ENCODE data around the gene WASHC2A. TPM values are rescaled to one million over a fixed set of nuclear protein-coding genes. Genes with fewer than 3 reads are reported as not detected.
"Not testable (repeated sequence)": the region's sequence is repeated elsewhere in the genome, so short reads cannot be mapped to it uniquely, and the experiment has no call there.

The WASHC2A gene
- total RNA-seq, 1 donor from 2014 or later = 46.7 TPM

DNA sequence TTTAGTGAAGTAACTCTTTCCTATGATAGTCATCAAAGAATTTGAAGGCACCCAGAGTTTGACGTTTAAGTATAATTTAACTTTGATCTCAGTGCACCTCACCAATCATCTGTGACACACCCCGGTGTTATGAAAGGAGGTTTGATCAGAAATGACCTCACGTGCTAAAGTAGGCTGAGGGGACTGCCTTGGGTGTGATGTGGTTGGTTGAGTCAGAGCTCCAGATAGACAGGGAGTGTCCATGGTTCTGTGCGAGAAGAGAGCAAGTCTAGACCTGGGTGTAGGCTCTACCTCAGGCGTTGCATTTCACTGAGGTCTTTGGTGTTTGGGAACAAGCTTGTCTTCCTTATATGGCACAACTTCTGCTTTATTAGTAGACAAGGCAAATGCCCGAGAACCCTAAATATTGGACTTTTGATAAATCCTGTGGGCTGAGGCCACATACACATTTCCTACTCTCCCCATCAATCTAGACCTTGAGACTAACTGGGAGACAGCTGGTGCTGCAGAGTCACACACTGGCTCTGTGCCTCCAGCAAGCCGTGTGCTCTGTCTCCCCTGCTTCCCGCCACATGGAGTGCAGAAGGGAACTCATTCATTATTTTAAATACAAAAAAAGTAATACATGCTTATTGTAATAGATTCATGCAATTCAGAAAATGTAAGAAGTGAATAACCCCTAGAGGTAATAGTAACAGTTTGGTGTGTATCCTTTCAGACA is 63.7 kb downstream of the WASHC2A start:
- DNase-seq; ATAC-seq; intact Hi-C loops (cut with micrococcal nuclease): not testable (repeated sequence)

DNA sequence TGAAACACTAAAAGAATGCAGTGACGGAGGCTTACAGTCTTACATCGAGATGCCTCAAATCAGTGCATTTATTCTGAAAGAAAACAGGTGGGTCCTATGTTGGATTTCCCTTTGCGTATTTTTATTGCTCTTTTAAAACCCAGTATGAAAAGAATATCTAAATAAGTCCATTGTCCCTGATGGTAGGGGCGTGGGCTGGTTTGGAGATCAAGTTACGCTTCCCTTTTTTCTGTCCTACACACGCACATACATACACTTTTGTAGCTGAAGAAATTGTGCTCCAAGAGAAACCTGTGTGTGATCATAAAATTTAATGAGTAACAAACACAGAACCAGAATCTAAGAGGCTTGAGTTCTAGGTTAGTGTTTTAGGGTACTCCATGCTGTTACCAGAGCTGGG is 64.6 kb downstream of the WASHC2A start:
- ATAC-seq; intact Hi-C loops (cut with micrococcal nuclease); DNase-seq: not testable (repeated sequence)

GRCh38 chr10:50132841-50133240 is 65.1 kb downstream of the WASHC2A start:
- DNase-seq; intact Hi-C loops (cut with micrococcal nuclease); ATAC-seq: not testable (repeated sequence)

GRCh38 chr10:50143512-50144174 is 75.9 kb downstream of the WASHC2A start:
- intact Hi-C loops (cut with micrococcal nuclease); DNase-seq: not testable (repeated sequence)
- peak; percentile 64 for ATAC-seq

GRCh38 chr10:50145575-50145974 is 77.8 kb downstream of the WASHC2A start:
- DNase-seq; ATAC-seq; intact Hi-C loops (cut with micrococcal nuclease): not testable (repeated sequence)

DNA sequence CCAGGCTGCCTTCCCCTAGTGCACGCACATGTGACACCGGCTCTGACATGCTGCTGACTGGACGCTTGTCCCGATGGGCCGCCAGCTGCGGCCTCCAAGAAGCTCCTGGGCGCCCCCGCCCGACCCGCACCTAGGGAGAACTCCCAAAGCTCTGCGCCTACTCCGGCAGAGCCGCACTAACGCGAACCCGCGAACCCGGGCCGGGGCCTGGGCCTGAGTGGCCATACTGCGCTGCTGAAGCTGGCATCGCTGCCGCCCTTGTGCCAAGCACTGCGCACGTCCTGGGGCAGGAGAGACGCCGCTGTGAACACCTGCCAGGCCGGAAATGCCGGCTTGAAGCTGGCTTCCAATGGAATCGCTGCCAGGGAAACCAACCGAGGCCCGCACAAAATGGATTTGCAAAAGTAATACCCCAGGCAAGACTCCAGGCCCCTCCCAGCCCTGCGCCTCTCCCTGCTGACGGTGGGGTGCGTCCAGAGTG is 85.1 kb downstream of the WASHC2A start:
- DNase-seq (peak; percentile 36), ATAC-seq (peak; percentile 64)
- intact Hi-C loops (cut with micrococcal nuclease) = no loop called here

GRCh38 chr10:50157868-50158267 is 90.1 kb downstream of the WASHC2A start:
- ATAC-seq; intact Hi-C loops (cut with micrococcal nuclease); DNase-seq: not testable (repeated sequence)

- ATAC-seq; DNase-seq; intact Hi-C loops (cut with micrococcal nuclease): not testable (repeated sequence)
Measured at GRCh38 chr10:50159856-50160255, 92.1 kb downstream of the WASHC2A start.

DNA sequence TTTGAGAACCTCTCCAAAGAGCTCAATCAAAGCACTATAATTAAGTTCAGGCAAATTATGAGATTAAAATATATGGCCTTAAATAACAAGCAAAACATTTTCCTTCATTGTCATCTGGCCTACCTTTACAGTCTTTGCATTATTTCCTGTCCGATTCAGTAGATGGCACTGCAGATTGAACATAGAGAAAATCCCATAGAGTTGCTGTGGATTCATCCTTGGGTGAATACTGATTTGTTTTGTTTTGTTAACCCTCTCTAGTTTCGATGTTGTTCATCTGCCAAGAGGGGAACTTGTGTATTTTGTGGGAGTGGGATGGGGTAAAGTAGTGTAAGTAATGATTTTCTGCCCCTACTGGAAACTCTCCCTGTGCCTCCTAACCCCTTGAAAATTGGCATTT is 97.3 kb downstream of the WASHC2A start:
- DNase-seq; ATAC-seq; intact Hi-C loops (cut with micrococcal nuclease): not testable (repeated sequence)

- ATAC-seq; intact Hi-C loops (cut with micrococcal nuclease); DNase-seq: not testable (repeated sequence)
Measured at GRCh38 chr10:50167833-50168232, 100.1 kb downstream of the WASHC2A start.

GRCh38 chr10:50169506-50169905 is 101.8 kb downstream of the WASHC2A start:
- intact Hi-C loops (cut with micrococcal nuclease); ATAC-seq; DNase-seq: not testable (repeated sequence)

DNA sequence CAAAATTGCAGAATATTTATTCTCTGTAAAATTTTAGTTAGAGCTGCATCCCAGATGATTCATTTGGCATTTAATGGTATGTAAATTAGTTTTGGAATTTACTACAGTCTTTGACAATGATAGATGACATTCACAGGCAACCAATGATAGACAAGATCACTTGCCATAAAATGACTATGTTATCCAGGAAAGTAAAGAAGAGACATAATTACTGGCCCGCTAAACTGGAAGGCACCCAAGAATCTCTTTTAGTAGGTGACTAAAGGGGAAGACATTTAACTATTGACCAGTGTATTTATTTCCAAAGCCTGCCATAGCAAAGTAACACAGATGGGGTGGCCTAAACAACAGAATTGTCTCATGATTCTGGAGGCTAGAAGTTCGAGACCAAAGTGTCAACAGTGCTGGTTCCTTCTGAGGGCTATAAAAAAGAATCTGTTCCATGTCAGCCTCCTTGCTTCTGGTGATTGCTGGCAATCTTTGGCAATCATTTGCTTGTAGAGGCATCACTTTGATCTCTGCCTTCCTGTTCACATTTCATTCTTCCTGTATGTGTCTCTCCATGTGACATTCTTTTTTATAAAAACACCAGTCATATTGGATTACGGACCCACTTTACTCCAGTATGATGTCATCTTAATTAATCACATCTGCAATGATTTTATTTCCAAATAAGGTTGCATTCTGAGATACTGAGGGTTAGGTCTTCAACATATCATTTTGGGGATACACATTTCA is 107.2 kb downstream of the WASHC2A start:
- ATAC-seq; DNase-seq; intact Hi-C loops (cut with micrococcal nuclease): not testable (repeated sequence)

Other genes starting within 250 kb of the WASHC2A start
- 22.7 TPM for gene PARG, start 125.9 kb upstream of the WASHC2A start, total RNA-seq
- 15.8 TPM for gene TIMM23B, start 125.9 kb upstream of the WASHC2A start, total RNA-seq
- 4.5 TPM for gene AGAP6, start 79.5 kb upstream of the WASHC2A start, total RNA-seq
- gene ASAH2, start 183.6 kb downstream of the WASHC2A start, total RNA-seq = 0.32 TPM

All from left ventricle myocardium superior (tissue), 1 donor.